HG03135 (cell line): ENCODE results near the gene ATP10A.
"Not testable (repeated sequence)": the region's sequence is repeated elsewhere in the genome, so short reads cannot be mapped to it uniquely, and the experiment has no call there.

ENCODE experiments used
- ATAC-seq: cut with Tn5 transposase; IDR thresholded peaks from one replicate; pipeline ENCODE4 v1.9.1; 2021; ENCODE audit warnings: mild to moderate bottlenecking, moderate library complexity; ENCODE audit not compliant: unreplicated experiment

ATP10A gene

DNA sequence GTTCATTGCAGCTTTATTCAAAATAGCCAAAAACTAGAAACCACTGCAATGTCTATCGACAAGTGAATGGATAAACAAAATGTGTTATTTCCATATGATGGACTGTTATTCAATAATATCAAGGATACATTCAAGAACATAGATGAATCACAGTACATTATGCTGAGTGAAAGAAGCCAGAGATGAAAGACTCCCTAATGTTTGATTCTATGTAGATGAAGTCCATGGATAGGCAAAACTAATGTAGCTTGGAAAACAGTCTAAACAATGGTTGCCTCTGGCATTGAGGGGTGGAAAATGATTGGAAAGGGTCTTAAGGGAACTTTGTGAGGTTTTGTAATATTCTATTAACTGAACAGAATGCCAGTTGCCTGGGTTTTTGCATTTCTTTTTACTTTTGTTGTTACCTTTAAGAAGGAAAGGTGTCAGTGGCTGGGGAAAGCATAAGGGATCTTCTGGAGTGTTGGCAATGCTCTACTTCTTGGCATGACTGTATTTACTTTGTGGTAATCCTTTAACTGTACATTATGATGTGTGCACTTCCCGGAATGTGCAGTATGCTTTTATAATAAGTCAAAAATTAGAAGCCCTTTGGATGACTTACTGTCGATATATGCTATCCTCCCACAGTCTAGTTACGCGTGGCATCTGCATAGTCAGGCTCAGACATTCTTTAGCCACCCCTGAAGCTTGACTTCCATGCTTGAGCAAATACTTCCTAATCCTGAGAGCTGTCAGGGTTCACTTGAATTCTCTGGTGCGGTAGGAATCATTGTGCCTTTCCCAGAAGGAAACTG is 20.5 kb upstream of the ATP10A start:
- ATAC-seq, result no peak

DNA sequence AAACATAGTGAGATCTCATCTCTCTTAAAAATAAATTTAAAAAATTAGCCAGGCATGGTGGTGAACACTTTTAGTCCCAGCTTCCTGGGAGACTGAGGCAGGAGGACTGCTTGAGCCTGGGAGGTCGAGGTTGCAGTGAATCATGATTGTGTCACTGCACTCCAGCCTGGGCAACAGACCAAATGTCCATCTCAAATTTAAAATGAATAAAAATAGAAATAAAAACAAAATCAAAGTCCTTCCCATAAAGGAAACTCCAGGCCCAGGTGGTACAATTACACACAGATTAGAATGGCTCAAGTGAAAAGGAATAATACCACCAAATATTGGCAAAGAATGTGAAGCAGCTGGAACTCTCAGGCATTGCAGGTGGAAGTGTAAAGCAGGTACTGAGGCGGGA is 19.3 kb upstream of the ATP10A start:
- ATAC-seq, result no peak

DNA sequence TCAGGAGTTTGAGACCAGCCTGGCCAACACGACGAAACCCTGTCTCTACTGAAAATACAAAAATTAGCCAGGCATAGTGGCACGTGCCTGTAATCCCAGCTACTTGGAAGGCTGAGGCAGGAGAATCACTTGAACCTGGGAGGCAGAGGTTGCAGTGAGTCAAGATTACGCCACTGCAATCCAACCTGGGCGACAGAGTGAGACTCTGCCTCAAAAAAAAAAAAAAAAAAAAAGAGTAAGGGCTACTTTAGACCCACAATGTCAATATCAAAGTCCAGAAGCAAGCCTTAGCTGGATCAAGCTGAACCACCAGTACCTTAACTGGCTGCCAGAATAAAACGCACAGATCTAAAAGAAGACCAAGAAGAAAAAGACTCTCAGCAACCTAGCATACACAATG is 17.8 kb upstream of the ATP10A start:
- not testable (repeated sequence) for ATAC-seq

DNA sequence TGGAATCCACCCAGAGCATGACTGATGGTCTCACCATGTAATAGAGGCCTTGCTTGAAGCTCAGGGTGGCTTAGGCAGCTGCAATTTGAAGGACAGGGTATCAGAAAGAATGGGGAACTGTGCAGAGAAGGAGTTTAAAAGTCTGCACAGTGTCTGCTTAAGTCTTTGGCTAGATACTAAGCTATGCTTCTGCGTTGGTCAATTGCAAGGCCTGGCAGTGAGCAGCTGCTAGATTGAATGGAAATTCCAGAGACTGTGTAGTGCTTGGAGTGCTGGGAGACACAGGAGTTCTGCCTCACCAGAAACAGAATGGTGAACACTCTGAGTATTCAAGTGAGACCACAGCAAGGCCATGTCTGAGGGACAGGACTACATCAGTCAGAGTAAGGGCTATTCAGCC is 17.3 kb upstream of the ATP10A start:
- ATAC-seq, result no peak

DNA sequence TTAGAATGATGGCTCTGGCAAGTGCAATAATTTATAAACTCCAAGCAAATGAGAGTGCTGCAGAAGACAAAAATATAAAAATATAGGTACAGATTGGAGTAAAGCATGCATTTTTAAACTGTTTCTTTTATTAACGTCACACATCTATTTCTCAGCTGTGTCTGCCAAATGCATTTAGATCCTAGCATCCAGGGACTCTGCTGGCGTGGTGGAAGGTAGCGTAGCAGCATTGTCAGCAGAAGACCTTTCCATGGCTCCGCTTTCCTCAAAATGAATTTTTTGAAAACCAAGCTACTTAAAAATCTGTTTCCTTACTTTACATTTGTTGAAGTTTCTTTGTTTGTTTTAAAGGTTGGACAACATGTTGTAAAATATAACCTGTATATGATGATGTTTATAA is 16.3 kb upstream of the ATP10A start:
- ATAC-seq, result no peak

DNA sequence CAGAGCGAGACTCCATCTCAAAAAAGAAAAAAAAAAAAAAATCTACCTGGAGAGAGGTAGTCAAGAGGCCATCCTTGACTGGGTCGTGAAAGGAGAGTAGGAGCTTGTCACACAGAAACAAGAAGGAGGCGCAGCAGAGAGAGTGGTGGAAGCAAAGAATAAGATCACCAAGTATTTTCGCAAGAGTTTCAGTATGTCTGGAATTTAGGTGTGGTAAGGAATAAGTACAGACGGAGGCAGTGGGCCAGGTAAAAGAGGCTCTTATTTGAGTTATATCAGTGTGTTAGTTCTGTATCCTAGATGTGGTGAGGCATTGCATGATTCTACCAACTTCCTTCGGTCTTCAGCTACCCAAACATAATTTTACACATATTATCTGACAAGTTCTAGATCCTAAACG is 14.6 kb upstream of the ATP10A start:
- no peak for ATAC-seq

DNA sequence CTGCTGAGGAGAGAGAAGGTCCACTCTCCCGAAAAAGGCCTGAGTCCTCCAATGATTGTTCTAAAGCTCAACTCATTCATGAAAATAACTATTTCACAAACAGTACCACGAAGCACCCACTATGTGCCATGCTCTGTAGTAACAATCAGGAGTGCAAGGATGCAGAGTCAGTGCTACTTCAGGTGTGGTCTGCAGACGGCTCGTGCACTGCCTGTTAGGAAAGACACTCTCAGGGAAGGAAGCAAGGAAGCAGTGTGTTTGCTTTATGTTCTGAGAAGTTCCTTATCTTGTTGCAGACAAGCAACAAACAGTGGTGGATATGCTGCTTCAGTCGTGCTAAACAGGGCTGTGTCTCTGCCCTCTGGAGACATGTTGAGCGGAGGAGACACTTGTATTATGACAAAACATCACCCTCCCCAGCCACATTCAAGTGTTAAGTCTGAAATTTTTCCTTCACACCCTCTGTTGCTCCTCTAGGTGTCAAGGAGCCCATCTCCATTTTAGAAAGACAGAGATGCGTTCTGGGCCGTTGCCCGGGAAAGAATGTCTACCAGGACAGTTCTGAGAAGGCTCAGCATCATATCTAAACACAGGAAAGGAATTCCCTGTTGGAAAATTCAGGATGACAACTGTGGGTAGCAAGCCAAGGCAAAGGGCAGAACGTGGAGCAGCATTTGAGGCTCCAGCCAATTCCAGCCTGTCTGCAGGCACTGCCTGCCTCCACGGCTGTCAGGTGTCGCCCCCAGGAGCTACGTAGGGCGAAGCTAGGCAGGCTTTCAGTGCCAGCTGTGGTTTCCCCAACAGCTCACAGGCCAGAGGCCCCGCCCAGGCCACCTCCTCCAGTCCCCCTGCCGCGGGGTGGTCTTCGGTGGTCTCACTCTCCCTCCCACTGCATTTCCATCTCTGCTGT is 13.4 kb upstream of the ATP10A start:
- no peak for ATAC-seq

DNA sequence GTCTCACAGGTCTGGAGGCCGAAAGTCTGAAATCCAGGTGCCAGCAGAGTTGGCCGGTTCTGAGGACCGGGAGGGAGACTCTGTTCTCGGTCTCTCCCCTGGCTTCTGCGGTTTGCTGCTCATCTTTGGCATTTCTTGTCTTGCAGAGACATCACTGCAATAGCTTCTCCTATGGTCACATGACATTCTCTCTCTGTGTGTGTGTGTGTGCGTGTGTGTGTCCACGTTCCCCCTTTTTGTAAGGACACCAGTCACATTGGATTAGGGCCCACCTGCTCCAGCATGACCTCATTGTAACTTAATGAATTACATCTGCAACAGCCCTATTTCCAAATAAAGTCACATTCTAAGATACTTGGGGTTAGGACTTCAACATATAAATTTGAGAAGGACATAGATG is 12.4 kb upstream of the ATP10A start:
- no peak for ATAC-seq

DNA sequence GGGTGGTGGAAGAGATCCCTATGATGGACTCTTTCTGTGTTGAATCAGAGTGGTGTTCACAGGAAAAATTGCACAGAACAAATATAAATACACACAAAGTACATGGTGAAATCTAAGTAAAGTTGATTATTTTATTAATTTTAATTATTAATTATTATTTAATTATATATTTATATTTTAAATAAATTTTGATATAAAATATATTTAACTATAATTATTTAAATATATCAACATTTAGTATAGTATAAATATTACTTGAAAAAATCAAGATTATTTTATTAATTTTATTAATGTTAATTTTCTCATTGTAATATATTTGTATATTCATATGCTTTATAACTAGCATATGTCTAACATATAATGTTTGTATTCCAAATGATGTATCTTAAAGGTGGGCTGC is 11.3 kb upstream of the ATP10A start:
- no peak for ATAC-seq

DNA sequence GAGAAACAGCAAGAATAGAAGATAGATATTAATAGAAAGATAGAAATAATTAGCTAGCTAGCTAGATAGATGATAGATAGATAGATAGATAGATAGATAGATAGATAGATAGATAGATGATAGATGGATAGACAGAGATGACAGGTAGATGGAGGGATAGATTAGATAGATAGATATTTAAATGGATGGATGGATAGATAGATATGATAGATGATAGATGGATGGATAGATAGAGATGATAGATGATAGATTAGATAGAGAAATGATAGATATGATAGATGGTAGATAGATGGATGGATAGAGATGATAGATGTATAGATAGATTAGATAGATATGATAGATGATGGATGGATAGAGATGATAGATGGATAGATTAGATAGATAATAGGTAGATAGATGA is 8.3 kb upstream of the ATP10A start:
- ATAC-seq, result no peak

DNA sequence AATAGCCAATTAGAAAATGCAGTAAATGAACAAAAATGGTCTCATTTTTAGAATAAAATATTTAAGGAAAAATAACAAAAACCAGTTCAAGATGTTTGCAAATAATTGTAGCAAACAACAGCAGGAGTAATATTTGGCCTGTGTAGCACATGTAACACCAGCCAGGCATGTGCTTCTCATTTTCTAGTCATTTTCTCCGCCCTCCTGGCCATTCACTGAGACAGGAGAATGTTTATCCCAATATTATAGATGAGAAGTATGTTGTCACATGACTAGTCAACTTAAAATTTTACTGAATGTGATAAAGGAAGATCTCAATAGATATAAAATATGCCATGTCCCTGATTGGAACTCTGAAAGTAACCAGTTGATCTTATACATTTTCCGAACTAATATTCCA is 7.8 kb upstream of the ATP10A start:
- no peak for ATAC-seq

DNA sequence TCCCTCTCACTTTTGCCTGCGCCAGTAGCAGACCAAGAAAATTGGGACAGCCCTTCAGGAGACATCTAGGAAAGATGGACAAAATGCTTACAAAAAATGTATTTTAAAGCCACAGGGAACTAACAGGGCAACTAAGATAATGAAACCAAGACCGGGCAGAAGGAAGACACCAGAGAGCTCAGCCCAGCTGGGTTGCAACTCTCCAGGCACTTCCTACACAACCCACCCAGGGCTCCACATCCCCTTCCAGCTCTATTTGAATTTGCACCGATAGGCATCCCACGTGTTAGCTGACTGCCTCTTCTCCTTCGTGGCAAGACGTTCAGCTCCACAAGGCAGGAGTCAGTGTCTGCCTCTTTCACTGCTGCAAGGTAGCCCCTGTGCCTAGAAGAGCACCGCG is 6.6 kb upstream of the ATP10A start:
- no peak for ATAC-seq

DNA sequence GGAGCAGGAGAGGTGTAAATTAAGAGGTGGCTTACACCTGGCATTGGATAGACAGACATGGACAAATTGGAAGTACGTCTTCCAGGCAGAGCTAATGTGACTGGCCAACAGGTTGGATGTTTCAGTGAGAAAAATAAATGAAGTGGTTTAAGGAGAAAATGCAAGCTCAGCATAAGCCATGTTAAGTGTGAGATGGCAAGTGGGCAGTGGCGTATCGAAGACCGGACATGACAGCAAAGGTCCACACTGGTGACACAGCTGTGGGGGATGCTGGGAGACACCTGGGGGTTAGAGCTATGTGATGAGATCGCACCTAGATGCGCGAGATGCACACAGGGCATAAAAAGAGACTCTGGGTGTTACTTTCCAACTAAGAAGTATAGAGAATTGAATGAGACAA is 3.7 kb upstream of the ATP10A start:
- ATAC-seq, result no peak

DNA sequence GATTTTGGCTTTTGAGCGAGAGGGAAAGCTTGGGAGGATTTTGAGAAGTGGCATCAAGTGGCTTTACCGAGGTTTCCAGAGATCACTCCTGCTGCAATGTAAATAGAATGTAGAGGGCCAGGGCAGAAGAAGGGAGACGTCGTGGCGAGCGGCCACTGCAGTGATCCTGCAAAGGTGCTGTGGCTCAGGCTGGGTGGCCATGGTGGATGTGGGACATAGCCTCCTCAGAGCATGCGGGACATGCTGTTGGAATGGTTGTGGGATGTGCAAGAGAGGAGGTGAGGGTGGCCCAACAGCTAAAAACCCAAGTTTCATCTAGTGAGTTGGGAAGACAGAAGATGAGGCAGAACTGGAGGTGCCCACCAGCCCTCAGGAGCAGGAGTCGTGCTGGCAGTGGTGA is 3.1 kb upstream of the ATP10A start:
- ATAC-seq, result no peak

DNA sequence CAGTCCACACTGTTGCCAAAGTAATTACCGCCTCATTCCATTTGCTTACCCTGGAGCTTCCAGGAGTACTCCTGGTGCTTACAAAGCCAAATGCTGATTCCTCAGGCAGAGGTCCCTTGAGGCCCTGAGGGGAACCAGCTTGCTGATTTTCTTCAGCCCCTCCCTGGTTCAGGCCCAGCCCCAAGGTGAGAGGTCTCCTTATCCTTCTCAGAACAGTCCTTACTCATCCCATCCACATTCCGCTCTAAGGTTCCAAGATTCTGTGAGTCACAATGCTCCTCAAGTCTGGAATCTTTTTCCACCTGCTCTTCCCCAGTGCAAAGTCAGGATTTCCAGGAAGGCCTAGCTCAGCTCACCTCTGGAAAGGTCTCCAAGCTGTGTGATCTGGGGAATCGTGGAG is 1.8 kb upstream of the ATP10A start:
- ATAC-seq, result no peak

DNA sequence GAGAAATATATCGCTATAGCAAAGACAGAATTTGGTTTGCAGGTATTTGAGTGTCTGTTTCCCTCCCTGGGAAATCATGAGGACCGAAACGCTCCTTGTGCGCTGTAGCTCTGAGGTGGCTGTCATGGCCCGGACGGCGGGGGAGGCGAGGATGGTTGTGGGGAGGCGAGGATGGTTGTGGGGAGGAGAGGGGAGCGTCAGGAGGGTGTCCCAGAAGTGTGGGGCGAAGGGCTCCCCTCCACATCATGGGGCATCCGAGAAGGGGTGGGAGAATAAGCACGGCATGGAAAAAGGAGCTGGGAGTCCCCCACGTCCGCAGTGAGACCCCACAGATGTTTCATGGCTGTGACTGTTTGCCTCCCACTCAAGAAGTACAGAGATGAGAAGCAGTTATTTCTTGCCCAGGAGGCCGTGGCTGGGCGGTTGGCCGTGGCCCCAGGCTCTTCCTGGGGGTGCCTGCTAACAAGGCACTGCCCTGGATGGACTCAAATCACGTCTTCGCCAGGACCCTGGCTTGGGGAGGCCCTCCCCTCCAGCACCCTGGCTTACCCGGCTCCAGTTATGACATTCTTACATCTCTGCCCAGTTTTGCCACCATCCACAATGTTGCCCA is 947 bp upstream of the ATP10A start:
- ATAC-seq, result no peak

DNA sequence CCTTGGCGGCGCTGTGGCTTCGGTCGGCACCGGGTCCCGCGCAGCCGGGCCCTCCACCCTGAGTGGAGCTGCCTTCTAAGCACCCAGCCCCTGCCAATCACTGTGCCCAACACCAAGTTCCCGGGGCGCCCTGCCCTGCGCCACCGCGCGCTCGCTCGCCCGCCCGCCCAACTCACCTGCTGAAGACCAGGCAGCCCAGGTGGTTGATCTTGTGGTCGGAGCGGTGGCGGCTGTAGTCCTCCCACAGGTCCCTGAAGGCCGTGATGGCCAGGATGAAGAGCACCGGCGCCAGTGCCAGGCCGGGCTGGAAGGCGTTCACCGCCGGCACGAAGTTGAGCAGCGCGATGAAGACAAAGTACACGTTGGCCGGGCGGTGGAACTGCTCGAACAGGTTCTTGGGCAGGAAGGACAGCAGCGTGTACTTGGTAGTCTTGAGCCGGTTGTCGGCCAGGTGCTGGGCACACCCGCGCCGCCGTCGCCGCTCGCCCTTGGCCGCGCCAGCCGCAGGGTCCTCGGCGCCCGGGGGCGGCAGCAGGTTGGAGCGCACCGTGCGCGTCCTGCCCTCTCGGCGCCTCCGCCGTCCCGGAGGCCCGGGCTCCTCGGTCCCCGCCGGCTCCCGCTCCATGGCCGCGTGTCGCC is 536 bp downstream of the ATP10A start:
- no peak for ATAC-seq

DNA sequence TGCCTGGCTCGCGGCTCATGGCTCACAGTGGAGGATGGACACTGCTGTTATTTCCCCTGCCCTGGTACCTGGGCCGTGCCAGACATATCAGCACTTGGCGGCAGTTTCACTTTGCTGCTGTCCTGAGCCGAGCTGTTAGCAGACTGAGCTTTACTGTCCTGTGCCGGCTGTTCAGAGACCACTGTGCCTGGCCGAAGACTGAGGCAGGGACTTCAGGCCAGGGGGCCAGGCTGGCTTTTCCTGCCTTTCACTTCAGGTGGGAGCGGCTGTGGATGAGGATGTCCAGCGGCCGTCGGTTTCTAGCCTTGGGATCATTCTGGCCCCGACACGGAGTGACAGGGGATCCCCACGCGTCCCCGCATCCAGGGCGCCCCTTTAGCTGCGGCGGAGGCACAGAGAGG is 1.1 kb downstream of the ATP10A start:
- ATAC-seq, result no peak

DNA sequence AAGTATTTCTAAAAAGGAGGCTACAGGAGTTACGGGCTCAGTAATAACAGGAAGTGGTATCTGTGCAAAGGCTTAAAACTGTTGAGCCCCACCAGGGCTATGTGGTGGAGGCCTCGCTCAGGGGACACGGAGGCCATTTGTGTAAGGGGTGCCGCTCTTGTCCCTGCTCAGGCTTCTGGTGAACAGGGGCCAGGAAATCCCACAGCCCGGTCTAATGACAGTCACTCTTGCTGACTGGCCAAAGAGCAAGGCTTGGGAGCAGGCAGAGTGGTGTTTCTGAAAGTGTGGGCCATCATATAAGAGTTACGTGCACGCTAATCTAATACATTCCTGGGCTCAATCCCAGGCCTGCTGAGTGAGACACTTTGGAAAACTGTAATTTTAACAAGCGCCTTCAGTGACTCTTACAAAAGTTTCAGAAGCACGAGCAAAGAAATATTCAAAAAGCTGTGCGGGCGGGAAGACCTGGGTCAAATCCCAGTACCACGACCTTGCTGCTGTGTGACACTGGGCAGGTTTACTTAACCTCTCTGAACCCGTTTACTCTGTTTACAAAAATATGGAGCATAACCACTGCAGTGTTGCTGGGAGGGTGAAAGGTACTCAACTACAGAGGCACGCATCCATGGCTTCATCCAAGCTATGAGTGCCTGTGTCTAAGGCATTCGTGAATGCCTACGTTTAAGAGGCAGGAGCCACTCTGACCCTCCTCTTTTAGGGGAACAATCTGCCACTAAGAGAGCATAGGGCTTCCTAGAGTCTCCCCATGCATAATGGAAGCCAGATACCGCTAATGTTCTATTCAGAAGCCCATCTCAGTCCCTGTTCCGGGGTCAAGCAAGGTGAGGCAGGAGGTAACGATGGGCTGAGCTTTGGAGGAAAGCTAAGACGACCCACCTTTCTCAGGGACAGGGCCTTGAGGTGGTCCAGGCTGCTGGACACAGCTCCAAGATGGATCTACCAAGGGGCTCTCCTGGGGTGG is 2.0 kb downstream of the ATP10A start:
- no peak for ATAC-seq
